ENCODE data around the gene ATIC. TPM values are rescaled to one million over a fixed set of nuclear protein-coding genes. Genes with fewer than 3 reads are reported as not detected.
A peak's percentile ranks its signal among the peaks of the same experiment; 100 is the strongest.

ATIC gene
- total RNA-seq, 1 experiment from 2014 or later, result 295 TPM

GRCh38 chr2:215377283-215377682, 65.4 kb downstream of the ATIC start:
- Mint-ChIP-seq H3K27me3 (ENCODE audit: low read depth) (no peaks in the 10 kb centered on the region), H3K4me3 (no peak overlapping the region), H3K36me3 (ENCODE audit: insufficient read depth in 1 of 3, low read depth in 3 of 3) (peaks cover 11 to 40% (median 17%) of the 10 kb centered on the region in 3 experiments; a peak in 6 of 7 replicates), H3K4me1 (no peaks in the 10 kb centered on the region), H3K27ac (peak overlapping the region in 1 of 3 experiments; percentile 86; a peak in 1 of 7 replicates), H3K9me3 (no peaks in the 10 kb centered on the region)
- Histone ChIP-seq H4K5ac (ENCODE audit: insufficient read length, low read depth, low read length) (no peak overlapping the region), H2BK12ac (ENCODE audit: insufficient read length, low read depth, low read length) (no peak overlapping the region), H3K14ac (ENCODE audit: insufficient read depth, low read length) (no peak overlapping the region), H3K9ac (ENCODE audit: extremely low read depth, insufficient read length, low read length) (no peak overlapping the region), H3K79me1 (ENCODE audit: insufficient read depth, low read depth, low read length, poor library complexity, severe bottlenecking) (no peaks in the 10 kb centered on the region), H3K27ac (ENCODE audit: insufficient read length, low read depth, low read length) (no peak overlapping the region), H2BK20ac (ENCODE audit: low read depth, low read length, poor library complexity, severe bottlenecking) (no peak overlapping the region), H4K91ac (ENCODE audit: insufficient read length, low read depth, low read length) (no peak overlapping the region), H2AK5ac (ENCODE audit: insufficient read length, low read length) (no peak overlapping the region), H3K4ac (ENCODE audit: low read depth, low read length) (no peak overlapping the region), H3K18ac (ENCODE audit: insufficient read length, low read depth, low read length) (no peak overlapping the region), H4K8ac (replicated peaks; ENCODE audit: insufficient read length, low read depth, low read length) (no peak overlapping the region), H2BK120ac (ENCODE audit: low read depth, low read length, poor library complexity, severe bottlenecking) (no peak overlapping the region), H3K79me2 (ENCODE audit: insufficient read depth, low read length) (no peaks in the 10 kb centered on the region), H2BK15ac (ENCODE audit: low read depth, low read length) (no peak overlapping the region), H2AFZ (ENCODE audit: low read length) (no peak overlapping the region), H3K9me3 (ENCODE audit: control insufficient read depth, low read depth, low read length) (no peaks in the 10 kb centered on the region), H3K23me2 (ENCODE audit: insufficient read length, low read depth, low read length, poor library complexity, severe bottlenecking) (peaks cover 2% of the 10 kb centered on the region), H3K56ac (ENCODE audit: insufficient read length, low read depth, low read length) (no peak overlapping the region), H3K23ac (ENCODE audit: insufficient read length, low read depth, low read length) (no peak overlapping the region), H3T11ph (ENCODE audit: low read length) (no peak overlapping the region), H3K4me2 (ENCODE audit: insufficient read depth, insufficient read length, low read length) (no peak overlapping the region), H4K20me1 (ENCODE audit: control insufficient read depth, insufficient read depth, insufficient read length) (no peaks in the 10 kb centered on the region), H3K27me3 (ENCODE audit: insufficient read depth, low read length) (no peaks in the 10 kb centered on the region; the same call in 1 of the 2 replicates), H2BK5ac (ENCODE audit: insufficient read length, low read length) (no peak overlapping the region), H3K4me1 (ENCODE audit: insufficient read depth, low read length) (no peaks in the 10 kb centered on the region)
- no peak for TF ChIP-seq CTCF (conservative IDR thresholded peaks at IDR 0.05)
- no CpG with 5 or more reads among the region's 2 CpGs for WGBS (ENCODE audit: extremely low coverage, insufficient read length, low lambda C conversion rate)
- no peak for DNase-seq

All from H9 (cell line).